Measurements from ENCODE around the gene GPR162. TPM values are rescaled to one million over a fixed set of nuclear protein-coding genes. Genes with fewer than 3 reads are reported as not detected.
A peak's percentile ranks its signal among the peaks of the same experiment; 100 is the strongest.
"Not testable (repeated sequence)": the region's sequence is repeated elsewhere in the genome, so short reads cannot be mapped to it uniquely, and the experiment has no call there.

GPR162 gene
- polyA plus RNA-seq, 3 donors: 15.1 to 81.7 (median 16.0) TPM

- peaks cover 52% of the 10 kb centered on the region for H3K79me2 ChIP-seq (ENCODE audit: insufficient read depth, low read length)
- H4K20me1 ChIP-seq (ENCODE audit: insufficient read depth, low read length): peaks cover 47% of the 10 kb centered on the region
- H3K27ac Mint-ChIP-seq: peak within 1 kb of the TSS; percentile 84 to 95 (median 94)
- no peaks in the 10 kb centered on the region for H3K9me3 Mint-ChIP-seq
- no peaks in the 10 kb centered on the region for H3K27me3 ChIP-seq (ENCODE audit: control insufficient read depth in 2 of 2, insufficient read depth in 2 of 2, low read length in 2 of 2)
- H3K4me1 ChIP-seq (ENCODE audit: control insufficient read depth in 1 of 2, insufficient read depth in 2 of 2, low read length in 2 of 2): peaks cover 36 to 58% of the 10 kb centered on the region in 2 donors
- WGBS (ENCODE audit: insufficient coverage): under 1% methylated on average over 61 of the region's 66 CpGs
- peak within 1 kb of the TSS; percentile 96 for H3K4me2 ChIP-seq (replicated peaks; ENCODE audit: extremely low read depth, low read length, poor library complexity, severe bottlenecking)
- peaks cover 57% of the 10 kb centered on the region for H3K4me1 Mint-ChIP-seq
- H2AFZ ChIP-seq (ENCODE audit: insufficient read depth, low read depth, low read length, poor library complexity, severe bottlenecking): peak within 1 kb of the TSS; percentile 90
- peaks cover 20 to 28% of the 10 kb centered on the region in 2 donors for H3K36me3 ChIP-seq (replicated peaks in 1 of 2; ENCODE audit: control insufficient read depth in 1 of 2, insufficient read depth in 2 of 2, low read length in 2 of 2)
- peaks cover 34 to 48% of the 10 kb centered on the region in 2 donors for H3K36me3 Mint-ChIP-seq
- peak; percentile 92 to 95 (median 93) for DNase-seq
- no peaks in the 10 kb centered on the region for H3K9me3 ChIP-seq (replicated peaks in 1 of 2; ENCODE audit: control insufficient read depth in 1 of 2, insufficient read depth in 1 of 2, low read length in 2 of 2)
- peak within 1 kb of the TSS; percentile 81 to 95 for H3K27ac ChIP-seq (ENCODE audit: low read depth in 1 of 2, low read length in 2 of 2)
- peak within 1 kb of the TSS; percentile 81 for H3K9ac ChIP-seq (ENCODE audit: insufficient read depth, low read length, poor library complexity, severe bottlenecking)
- intact Hi-C loops (cut with micrococcal nuclease): loop anchor here (1.0 to 5.0 kb wide), 6 partner anchors 17 to 89 kb away; partner anchors contain the start of genes C12orf57 (in 1 of the 2), LRRC23 (in 1 of the 2) and RNU7-1 (in 1 of the 2)
- peak within 1 kb of the TSS; percentile 87 to 92 for H3K4me3 Mint-ChIP-seq
- peaks cover 0 to 3% (median 0%) of the 10 kb centered on the region in 3 donors for H3K27me3 Mint-ChIP-seq (ENCODE audit: low read depth in 3 of 3)
- peak within 1 kb of the TSS; percentile 62 to 92 (median 87) for H3K4me3 ChIP-seq (replicated peaks in 1 of 3; ENCODE audit: low read depth in 2 of 3, low read length in 3 of 3)
- TF ChIP-seq CTCF (IDR thresholded peaks at IDR 0.05): no peak
These were observed 51.7 kb downstream of the GPR162 start, which contains the start of gene SPSB2 for GRCh38 chr12:6873094-6874014. Gene SPSB2, minus strand, starts transcription at chr12:6873303. Its CDS starts 402 bp downstream, at chr12:6872901.

- intact Hi-C loops (cut with micrococcal nuclease): loop anchor here (5.0 kb wide), 3 partner anchors 33 to 88 kb away; partner anchors contain the start of genes C12orf57 (in 1 of the 2) and RNU7-1 (in 1 of the 2)
These were observed 52.4 kb downstream of the GPR162 start for GRCh38 chr12:6874015-6874368.

More at GRCh38 chr12:6874015-6874368, 52.4 kb downstream of the GPR162 start:
- H3K36me3 Mint-ChIP-seq: peaks cover 35 to 43% of the 10 kb centered on the region in 2 donors
- H3K27ac ChIP-seq (ENCODE audit: low read depth in 1 of 2, low read length in 2 of 2): peak overlapping the region; percentile 81 to 95
- not testable (repeated sequence) for DNase-seq; H3K9me3 Mint-ChIP-seq; H3K27me3 Mint-ChIP-seq (ENCODE audit: low read depth in 3 of 3); H3K9me3 ChIP-seq (replicated peaks in 1 of 2; ENCODE audit: control insufficient read depth in 1 of 2, insufficient read depth in 1 of 2, low read length in 2 of 2); H3K27me3 ChIP-seq (ENCODE audit: control insufficient read depth in 2 of 2, insufficient read depth in 2 of 2, low read length in 2 of 2)
- H2AFZ ChIP-seq (ENCODE audit: insufficient read depth, low read depth, low read length, poor library complexity, severe bottlenecking): peak overlapping the region; percentile 90
- H3K27ac Mint-ChIP-seq: peak overlapping the region; percentile 84 to 95 (median 94)
- peaks cover 45% of the 10 kb centered on the region for H3K79me2 ChIP-seq (ENCODE audit: insufficient read depth, low read length)
- H3K9ac ChIP-seq (ENCODE audit: insufficient read depth, low read length, poor library complexity, severe bottlenecking): peak overlapping the region; percentile 81
- peaks cover 30 to 52% of the 10 kb centered on the region in 2 donors for H3K4me1 ChIP-seq (ENCODE audit: control insufficient read depth in 1 of 2, insufficient read depth in 2 of 2, low read length in 2 of 2)
- peak overlapping the region; percentile 87 to 90 for H3K4me3 Mint-ChIP-seq
- peaks cover 41% of the 10 kb centered on the region for H4K20me1 ChIP-seq (ENCODE audit: insufficient read depth, low read length)
- H3K36me3 ChIP-seq (replicated peaks in 1 of 2; ENCODE audit: control insufficient read depth in 1 of 2, insufficient read depth in 2 of 2, low read length in 2 of 2): peaks cover 20 to 28% of the 10 kb centered on the region in 2 donors
- H3K4me3 ChIP-seq (replicated peaks in 1 of 3; ENCODE audit: low read depth in 2 of 3, low read length in 3 of 3): peak overlapping the region; percentile 62 to 92 (median 87)
- peaks cover 50% of the 10 kb centered on the region for H3K4me1 Mint-ChIP-seq
- peak overlapping the region; percentile 96 for H3K4me2 ChIP-seq (replicated peaks; ENCODE audit: extremely low read depth, low read length, poor library complexity, severe bottlenecking)
- WGBS (ENCODE audit: insufficient coverage): 36% methylated on average over 7 of the region's 9 CpGs

Other genes with a start within 250 kb of the GPR162 start
- 10 to 100 TPM in 2 of 3 donors, 1 to 10 TPM in 1; 9.9 to 74.2 (median 16.2) TPM for gene CHD4, start 214.4 kb upstream of the GPR162 start, polyA plus RNA-seq
- under 1 TPM; 0.11 to 0.18 (median 0.14) TPM for gene LPAR5, start 185.9 kb upstream of the GPR162 start, polyA plus RNA-seq
- 10 to 100 TPM; 10.2 to 28.3 (median 10.3) TPM for gene ACRBP, start 174.4 kb upstream of the GPR162 start, polyA plus RNA-seq
- gene ING4, start 158.7 kb upstream of the GPR162 start, polyA plus RNA-seq: 10 to 100 TPM; 62.2 to 67.1 (median 64.0) TPM
- gene ZNF384, start 132.4 kb upstream of the GPR162 start, polyA plus RNA-seq: 10 to 100 TPM in 2 of 3 donors, 1 to 10 TPM in 1; 9.6 to 87.0 (median 10.9) TPM
- not detected for gene PIANP, start 121.0 kb upstream of the GPR162 start, polyA plus RNA-seq
- 10 to 100 TPM; 70.1 to 77.1 (median 72.3) TPM for gene COPS7A, start 97.8 kb upstream of the GPR162 start, polyA plus RNA-seq
- 100 to 1,000 TPM; 113 to 211 (median 140) TPM for gene MLF2, start 68.7 kb upstream of the GPR162 start, polyA plus RNA-seq
- gene PTMS, start 55.5 kb upstream of the GPR162 start, polyA plus RNA-seq: 1 to 10 TPM; 2.4 to 9.7 (median 2.6) TPM
- gene LAG3, start 49.3 kb upstream of the GPR162 start, polyA plus RNA-seq: under 1 TPM in 1 of 3 donors, not detected in 2; 0.04 TPM
- gene CD4, start 32.3 kb upstream of the GPR162 start, polyA plus RNA-seq: 100 to 1,000 TPM; 261 to 371 (median 269) TPM
- gene P3H3, start 6.6 kb downstream of the GPR162 start, polyA plus RNA-seq: under 1 TPM in 1 of 3 donors, not detected in 2; 0.56 TPM
- under 1 TPM in 1 of 3 donors, not detected in 2; 0.31 TPM for gene GNB3, start 19.1 kb downstream of the GPR162 start, polyA plus RNA-seq
- under 1 TPM; 0.57 to 0.61 (median 0.59) TPM for gene CDCA3, start 29.5 kb downstream of the GPR162 start, polyA plus RNA-seq
- 10 to 100 TPM; 28.0 to 32.4 (median 29.9) TPM for gene USP5, start 30.3 kb downstream of the GPR162 start, polyA plus RNA-seq
- gene TPI1, start 45.7 kb downstream of the GPR162 start, polyA plus RNA-seq: 100 to 1,000 TPM; 446 to 839 (median 764) TPM
- gene SPSB2, start 51.5 kb downstream of the GPR162 start, polyA plus RNA-seq: 1 to 10 TPM; 4.7 to 6.9 (median 6.6) TPM
- 1 to 10 TPM; 4.9 to 6.8 (median 5.1) TPM for gene LRRC23, start 83.0 kb downstream of the GPR162 start, polyA plus RNA-seq
- under 1 TPM; 0.09 to 0.43 (median 0.19) TPM for gene ENO2, start 92.8 kb downstream of the GPR162 start, polyA plus RNA-seq
- 10 to 100 TPM in 1 of 3 donors, under 1 TPM in 1, not detected in 1; 0.40 to 10.6 TPM for gene ATN1, start 106.1 kb downstream of the GPR162 start, polyA plus RNA-seq
- gene RNU7-1, start 122.0 kb downstream of the GPR162 start, polyA plus RNA-seq: not detected
- gene C12orf57, start 122.2 kb downstream of the GPR162 start, polyA plus RNA-seq: 10 to 100 TPM; 19.1 to 59.2 (median 24.2) TPM
- gene PTPN6, start 129.5 kb downstream of the GPR162 start, polyA plus RNA-seq: 100 to 1,000 TPM; 449 to 764 (median 562) TPM
- 100 to 1,000 TPM in 1 of 3 donors, 10 to 100 TPM in 2; 90.6 to 158 (median 91.9) TPM for gene PHB2, start 148.8 kb downstream of the GPR162 start, polyA plus RNA-seq
- 10 to 100 TPM in 2 of 3 donors, 1 to 10 TPM in 1; 9.8 to 35.3 (median 33.1) TPM for gene EMG1, start 149.1 kb downstream of the GPR162 start, polyA plus RNA-seq
- gene LPCAT3, start 196.7 kb downstream of the GPR162 start, polyA plus RNA-seq: 10 to 100 TPM; 50.9 to 62.7 (median 54.1) TPM
- under 1 TPM in 1 of 3 donors, not detected in 2; 1.00 TPM for gene C1S, start 238.9 kb downstream of the GPR162 start, polyA plus RNA-seq

Measured in CD14-positive monocyte (primary cell).